H9 (cell line): ENCODE measurements around the gene KIRREL3. TPM values are rescaled to one million over a fixed set of nuclear protein-coding genes. Genes with fewer than 3 reads are reported as not detected.

ENCODE experiments used
- DNase-seq: peaks from one replicate; pipeline ENCODE4 v3.0.0-alpha.2; 2017
- H2AFZ ChIP-seq: one replicate; pipeline ENCODE4 v1.6.1; 2013; ENCODE audit warnings: mild to moderate bottlenecking, low read length, control low read depth, moderate library complexity
- H2AK5ac ChIP-seq: 2 replicates; pipeline ENCODE4 v1.6.1; 2013; ENCODE audit warnings: low read length, control low read depth, mixed read lengths; ENCODE audit not compliant: insufficient read length
- H2BK120ac ChIP-seq: one replicate; pipeline ENCODE4 v1.6.1; 2013; ENCODE audit warnings: low read depth, mild to moderate bottlenecking, low read length, control low read depth, inconsistent platforms; ENCODE audit not compliant: poor library complexity, severe bottlenecking
- H2BK12ac ChIP-seq: 2 replicates; pipeline ENCODE4 v1.6.1; 2013; ENCODE audit warnings: low read length, control low read depth, mixed read lengths, low read depth; ENCODE audit not compliant: insufficient read length
- H2BK15ac ChIP-seq: 2 replicates; pipeline ENCODE4 v1.6.1; 2013; ENCODE audit warnings: low read depth, low read length, control low read depth
- H2BK20ac ChIP-seq: one replicate; pipeline ENCODE4 v1.6.1; 2013; ENCODE audit warnings: low read depth, mild to moderate bottlenecking, low read length, control low read depth, inconsistent platforms; ENCODE audit not compliant: poor library complexity, severe bottlenecking
- H2BK5ac ChIP-seq: 2 replicates; pipeline ENCODE4 v1.6.1; 2013; ENCODE audit warnings: low read length, control low read depth, mixed read lengths; ENCODE audit not compliant: insufficient read length
- H3K14ac ChIP-seq: 2 replicates; pipeline ENCODE4 v1.6.1; 2013; ENCODE audit warnings: low read length, control low read depth; ENCODE audit not compliant: insufficient read depth
- H3K18ac ChIP-seq: 2 replicates; pipeline ENCODE4 v1.6.1; 2013; ENCODE audit warnings: low read depth, mild to moderate bottlenecking, mixed read lengths, low read length, control low read depth; ENCODE audit not compliant: insufficient read length
- H3K23ac ChIP-seq: 2 replicates; pipeline ENCODE4 v1.6.1; 2013; ENCODE audit warnings: low read length, control low read depth, mixed read lengths, low read depth; ENCODE audit not compliant: insufficient read length
- H3K23me2 ChIP-seq: 2 replicates; pipeline ENCODE4 v1.6.1; 2013; ENCODE audit warnings: low read depth, mild to moderate bottlenecking, mixed read lengths, low read length, control low read depth; ENCODE audit not compliant: insufficient read length, poor library complexity, severe bottlenecking
- H3K27ac ChIP-seq: 2 replicates; pipeline ENCODE4 v1.5.1; 2013; ENCODE audit warnings: low read length, control low read depth, mixed read lengths, low read depth; ENCODE audit not compliant: insufficient read length
- H3K27me3 ChIP-seq: 2 replicates; pipeline ENCODE4 v1.6.1; 2013; ENCODE audit warnings: low read length, control low read depth, inconsistent platforms; ENCODE audit not compliant: insufficient read depth
- H3K4ac ChIP-seq: 2 replicates; pipeline ENCODE4 v1.6.1; 2013; ENCODE audit warnings: low read depth, mild to moderate bottlenecking, control low read depth, inconsistent platforms, low read length, moderate library complexity
- H3K4me1 ChIP-seq: 2 replicates; pipeline ENCODE4 v1.6.1; 2013; ENCODE audit warnings: low read length, control low read depth, inconsistent platforms; ENCODE audit not compliant: insufficient read depth
- H3K4me2 ChIP-seq: 2 replicates; pipeline ENCODE4 v1.6.1; 2013; ENCODE audit warnings: low read length, control low read depth, mixed read lengths; ENCODE audit not compliant: insufficient read length, insufficient read depth
- H3K56ac ChIP-seq: 2 replicates; pipeline ENCODE4 v1.6.1; 2013; ENCODE audit warnings: low read depth, mild to moderate bottlenecking, mixed read lengths, low read length, control low read depth; ENCODE audit not compliant: insufficient read length
- H3K79me1 ChIP-seq: 2 replicates; pipeline ENCODE4 v1.6.1; 2013; ENCODE audit warnings: low read depth, mild to moderate bottlenecking, moderate library complexity, low read length, control low read depth, inconsistent platforms; ENCODE audit not compliant: insufficient read depth, poor library complexity, severe bottlenecking
- H3K79me2 ChIP-seq: 2 replicates; pipeline ENCODE4 v1.6.1; 2013; ENCODE audit warnings: low read length, control low read depth, inconsistent platforms; ENCODE audit not compliant: insufficient read depth
- H3K9ac ChIP-seq: 2 replicates; pipeline ENCODE4 v1.6.1; 2013; ENCODE audit warnings: low read length, control low read depth, mixed read lengths; ENCODE audit not compliant: insufficient read length; ENCODE audit errors: extremely low read depth
- H3K9me3 ChIP-seq: one replicate; pipeline ENCODE4 v1.6.1; 2013; ENCODE audit warnings: low read depth, low read length, inconsistent platforms; ENCODE audit not compliant: control insufficient read depth
- H3T11ph ChIP-seq: one replicate; pipeline ENCODE4 v1.6.1; 2013; ENCODE audit warnings: mild to moderate bottlenecking, low read length, control low read depth, inconsistent platforms
- H4K20me1 ChIP-seq: one replicate; pipeline ENCODE4 v1.6.1; 2013; ENCODE audit not compliant: control insufficient read depth, insufficient read length, insufficient read depth
- H4K5ac ChIP-seq: 2 replicates; pipeline ENCODE4 v1.6.1; 2013; ENCODE audit warnings: low read depth, mild to moderate bottlenecking, mixed read lengths, low read length, control low read depth; ENCODE audit not compliant: insufficient read length
- H4K8ac ChIP-seq: replicated peaks from 2 replicates; pipeline ENCODE4 v1.6.1; 2013; ENCODE audit warnings: low read length, control low read depth, mixed read lengths, low read depth; ENCODE audit not compliant: insufficient read length
- H4K91ac ChIP-seq: 2 replicates; pipeline ENCODE4 v1.6.1; 2013; ENCODE audit warnings: low read depth, mild to moderate bottlenecking, moderate library complexity, mixed read lengths, low read length, control low read depth; ENCODE audit not compliant: insufficient read length
- H3K27ac Mint-ChIP-seq, 3 experiments: 2 replicates in 2 of 3; 3 replicates in 1 of 3; pipeline ENCODE4 v1.8.0; 2020 to 2021; ENCODE audit warnings: mixed read lengths in 3 of 3, mild to moderate bottlenecking in 1 of 3, moderate library complexity in 1 of 3
- H3K27me3 Mint-ChIP-seq: 2 replicates; pipeline ENCODE4 v1.8.0; 2021; ENCODE audit warnings: low read depth, mild to moderate bottlenecking, moderate library complexity, mixed read lengths
- H3K36me3 Mint-ChIP-seq, 3 experiments: 2 replicates in 2 of 3; 3 replicates in 1 of 3; pipeline ENCODE4 v1.8.0; 2020 to 2021; ENCODE audit warnings: low read depth in 3 of 3, mixed read lengths in 3 of 3; ENCODE audit not compliant: insufficient read depth in 1 of 3
- H3K4me1 Mint-ChIP-seq, 2 experiments: 2 replicates each; pipeline ENCODE4 v1.8.0; 2020; ENCODE audit warnings: mixed read lengths in 2 of 2
- H3K4me3 Mint-ChIP-seq, 2 experiments: 2 replicates in 1 of 2; 3 replicates in 1 of 2; pipeline ENCODE4 v1.8.0; 2020 to 2021; ENCODE audit warnings: mild to moderate bottlenecking in 2 of 2, mixed read lengths in 2 of 2, moderate library complexity in 1 of 2
- H3K9me3 Mint-ChIP-seq, 2 experiments: 2 replicates in 1 of 2; 3 replicates in 1 of 2; pipeline ENCODE4 v1.8.0; 2020; ENCODE audit warnings: mild to moderate bottlenecking in 2 of 2, mixed read lengths in 2 of 2, moderate library complexity in 1 of 2
- WGBS: extraction: QIAGEN DNeasy Blood & Tissue Kit; methylation state at CpG from one replicate; pipeline ENCODE4 v1.1.7; 2013; ENCODE audit warnings: missing lambda C conversion rate, low lambda C conversion rate, mixed read lengths; ENCODE audit not compliant: insufficient read length; ENCODE audit errors: extremely low coverage; 5-methylcytosine and 5-hydroxymethylcytosine counted together
- total RNA-seq: library from RNA; stranded (reverse); gene quantifications from 2 replicates; pipeline ENCODE4 v1.2.1, GENCODE V29; 2021
- TF ChIP-seq, protein P1 (sequence below): fragments of 200-600 bp; sonication (generic); conservative IDR thresholded peaks from 3 replicates; pipeline ENCODE4 v1.8.0; 2021; ENCODE audit warnings: antibody characterized with exemption, mild to moderate bottlenecking

Gene KIRREL3
- total RNA-seq, 1 experiment from 2014 or later: 0.17 TPM

DNA sequence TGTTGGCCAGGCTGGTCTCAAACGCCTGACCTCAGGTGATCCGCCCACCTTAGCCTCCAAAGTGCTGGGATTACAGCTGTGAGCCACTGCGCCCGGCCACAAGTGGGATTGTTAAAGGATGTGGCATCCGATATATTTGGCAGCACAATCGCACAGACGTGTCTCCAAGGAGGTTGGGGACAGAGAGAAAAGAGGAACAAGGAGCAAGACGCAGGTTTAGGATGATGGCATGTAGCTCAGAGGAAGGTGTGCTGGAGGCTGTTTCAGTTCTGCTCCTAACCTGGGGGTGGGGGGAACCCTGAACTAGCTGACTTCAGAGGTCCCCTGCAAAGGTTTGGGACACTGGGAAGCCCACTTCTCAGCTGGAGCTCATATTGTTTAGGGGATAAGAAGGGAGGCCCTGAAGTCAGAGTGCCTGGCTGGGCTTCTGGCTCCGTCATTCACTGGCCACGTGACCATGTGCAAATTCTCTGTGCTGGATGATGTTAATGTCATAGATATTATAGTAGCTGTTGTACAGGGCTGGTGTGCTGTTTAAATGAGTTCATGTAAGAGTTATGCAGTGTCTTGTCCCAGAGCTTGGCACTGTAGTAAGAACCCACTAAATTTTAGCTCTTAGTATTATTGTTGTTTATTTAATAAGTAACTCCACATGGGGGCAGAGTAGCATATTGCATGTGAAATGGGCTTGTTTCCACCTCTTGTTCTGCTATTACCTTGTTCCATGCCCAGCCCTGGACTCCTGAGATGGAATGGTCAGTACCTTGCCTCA is 515.4 kb downstream of the KIRREL3 start:
- H3K79me1 ChIP-seq: no peaks in the 10 kb centered on the region
- H3K23me2 ChIP-seq: no peaks in the 10 kb centered on the region
- no peaks in the 10 kb centered on the region for H3K36me3 Mint-ChIP-seq
- no peak overlapping the region for H2BK20ac ChIP-seq
- no peak overlapping the region for H3K4ac ChIP-seq
- H3K4me2 ChIP-seq: no peak overlapping the region
- 0 out of 7 replicates have a peak overlapping the region, but pooled peaks of 1 of the 3 experiments have one; percentile 13 for H3K27ac Mint-ChIP-seq
- no peak overlapping the region for H4K8ac ChIP-seq
- TF ChIP-seq, protein P1, sequence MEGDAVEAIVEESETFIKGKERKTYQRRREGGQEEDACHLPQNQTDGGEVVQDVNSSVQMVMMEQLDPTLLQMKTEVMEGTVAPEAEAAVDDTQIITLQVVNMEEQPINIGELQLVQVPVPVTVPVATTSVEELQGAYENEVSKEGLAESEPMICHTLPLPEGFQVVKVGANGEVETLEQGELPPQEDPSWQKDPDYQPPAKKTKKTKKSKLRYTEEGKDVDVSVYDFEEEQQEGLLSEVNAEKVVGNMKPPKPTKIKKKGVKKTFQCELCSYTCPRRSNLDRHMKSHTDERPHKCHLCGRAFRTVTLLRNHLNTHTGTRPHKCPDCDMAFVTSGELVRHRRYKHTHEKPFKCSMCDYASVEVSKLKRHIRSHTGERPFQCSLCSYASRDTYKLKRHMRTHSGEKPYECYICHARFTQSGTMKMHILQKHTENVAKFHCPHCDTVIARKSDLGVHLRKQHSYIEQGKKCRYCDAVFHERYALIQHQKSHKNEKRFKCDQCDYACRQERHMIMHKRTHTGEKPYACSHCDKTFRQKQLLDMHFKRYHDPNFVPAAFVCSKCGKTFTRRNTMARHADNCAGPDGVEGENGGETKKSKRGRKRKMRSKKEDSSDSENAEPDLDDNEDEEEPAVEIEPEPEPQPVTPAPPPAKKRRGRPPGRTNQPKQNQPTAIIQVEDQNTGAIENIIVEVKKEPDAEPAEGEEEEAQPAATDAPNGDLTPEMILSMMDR: no peak
- H3K4me3 Mint-ChIP-seq: no peak overlapping the region
- H3K56ac ChIP-seq: no peak overlapping the region
- peaks cover 25 to 41% of the 10 kb centered on the region in 2 experiments for H3K4me1 Mint-ChIP-seq
- H4K5ac ChIP-seq: no peak overlapping the region
- no CpG with 5 or more reads among the region's 10 CpGs for WGBS
- no peaks in the 10 kb centered on the region for H3K79me2 ChIP-seq
- H3K23ac ChIP-seq: no peak overlapping the region
- no peak overlapping the region for H4K91ac ChIP-seq
- no peak for DNase-seq
- no peaks in the 10 kb centered on the region for H3K9me3 ChIP-seq
- H4K20me1 ChIP-seq: no peaks in the 10 kb centered on the region
- H3K4me1 ChIP-seq: peaks cover 4% of the 10 kb centered on the region
- no peak overlapping the region for H3T11ph ChIP-seq
- H2AFZ ChIP-seq: no peak overlapping the region
- H2BK15ac ChIP-seq: no peak overlapping the region
- no peak overlapping the region for H3K9ac ChIP-seq
- no peak overlapping the region for H2BK120ac ChIP-seq
- H3K9me3 Mint-ChIP-seq: no peaks in the 10 kb centered on the region
- H3K27me3 ChIP-seq: no peaks in the 10 kb centered on the region
- H3K18ac ChIP-seq: no peak overlapping the region
- no peak overlapping the region; the same call in 1 of the 2 replicates for H3K14ac ChIP-seq
- no peak overlapping the region for H2BK12ac ChIP-seq
- no peak overlapping the region for H2BK5ac ChIP-seq
- H3K27me3 Mint-ChIP-seq: no peaks in the 10 kb centered on the region; the same call in none of the 2 replicates
- no peak overlapping the region for H2AK5ac ChIP-seq
- H3K27ac ChIP-seq: no peak overlapping the region
